LNCAP (cell line): ENCODE results near the gene PLIN3.
A peak's percentile ranks its signal among the peaks of the same experiment; 100 is the strongest.

Experiments used
- TF ChIP-seq, protein P1 (sequence below): fragments of 450-650 bp; IDR thresholded peaks from 2 replicates; pipeline ENCODE4 v1.5.1; 2017; ENCODE audit warnings: mild to moderate bottlenecking

PLIN3 gene, protein sequence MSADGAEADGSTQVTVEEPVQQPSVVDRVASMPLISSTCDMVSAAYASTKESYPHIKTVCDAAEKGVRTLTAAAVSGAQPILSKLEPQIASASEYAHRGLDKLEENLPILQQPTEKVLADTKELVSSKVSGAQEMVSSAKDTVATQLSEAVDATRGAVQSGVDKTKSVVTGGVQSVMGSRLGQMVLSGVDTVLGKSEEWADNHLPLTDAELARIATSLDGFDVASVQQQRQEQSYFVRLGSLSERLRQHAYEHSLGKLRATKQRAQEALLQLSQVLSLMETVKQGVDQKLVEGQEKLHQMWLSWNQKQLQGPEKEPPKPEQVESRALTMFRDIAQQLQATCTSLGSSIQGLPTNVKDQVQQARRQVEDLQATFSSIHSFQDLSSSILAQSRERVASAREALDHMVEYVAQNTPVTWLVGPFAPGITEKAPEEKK

DNA sequence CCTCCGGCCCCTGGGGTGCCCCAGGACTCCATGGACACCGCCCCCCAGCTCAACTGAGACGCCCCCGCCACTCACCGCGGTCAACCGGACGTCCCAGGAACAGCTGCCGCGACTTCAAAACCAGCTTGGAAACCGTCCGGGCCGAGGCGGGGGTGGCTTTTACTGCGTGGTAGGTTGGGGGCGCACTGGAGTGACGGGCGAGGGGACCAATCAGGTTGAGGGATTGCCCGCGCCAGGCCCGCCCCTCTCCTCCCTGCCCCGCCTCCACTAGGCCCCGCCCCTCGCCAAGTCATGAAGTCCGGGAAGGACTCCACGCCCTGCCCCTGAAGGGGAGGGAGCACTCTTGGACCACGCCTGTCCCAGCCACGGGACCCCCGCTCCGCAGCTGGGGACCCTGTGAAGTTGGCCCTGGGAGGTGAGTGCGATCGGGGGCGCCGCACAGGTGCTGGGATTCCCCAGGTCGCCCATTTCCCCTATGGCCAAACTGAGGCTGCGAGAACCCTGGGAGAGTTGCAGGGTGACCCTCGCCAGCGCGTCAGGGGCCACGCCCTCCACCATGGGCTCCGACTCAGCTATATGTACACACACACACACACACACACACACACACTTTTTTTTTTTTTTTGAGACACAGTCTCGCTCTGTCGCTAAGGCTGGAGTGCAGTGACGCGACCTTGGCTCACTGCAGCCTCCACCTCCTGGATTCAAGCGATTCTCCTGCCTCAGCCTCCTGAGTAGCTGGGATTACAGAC is at the start of gene PLIN3:
Gene PLIN3, minus strand, starts transcription at position 134 of the 752 bp plus-strand sequence. CDS start 6,273 bp downstream, outside the sequence.
- TF ChIP-seq, protein P1, sequence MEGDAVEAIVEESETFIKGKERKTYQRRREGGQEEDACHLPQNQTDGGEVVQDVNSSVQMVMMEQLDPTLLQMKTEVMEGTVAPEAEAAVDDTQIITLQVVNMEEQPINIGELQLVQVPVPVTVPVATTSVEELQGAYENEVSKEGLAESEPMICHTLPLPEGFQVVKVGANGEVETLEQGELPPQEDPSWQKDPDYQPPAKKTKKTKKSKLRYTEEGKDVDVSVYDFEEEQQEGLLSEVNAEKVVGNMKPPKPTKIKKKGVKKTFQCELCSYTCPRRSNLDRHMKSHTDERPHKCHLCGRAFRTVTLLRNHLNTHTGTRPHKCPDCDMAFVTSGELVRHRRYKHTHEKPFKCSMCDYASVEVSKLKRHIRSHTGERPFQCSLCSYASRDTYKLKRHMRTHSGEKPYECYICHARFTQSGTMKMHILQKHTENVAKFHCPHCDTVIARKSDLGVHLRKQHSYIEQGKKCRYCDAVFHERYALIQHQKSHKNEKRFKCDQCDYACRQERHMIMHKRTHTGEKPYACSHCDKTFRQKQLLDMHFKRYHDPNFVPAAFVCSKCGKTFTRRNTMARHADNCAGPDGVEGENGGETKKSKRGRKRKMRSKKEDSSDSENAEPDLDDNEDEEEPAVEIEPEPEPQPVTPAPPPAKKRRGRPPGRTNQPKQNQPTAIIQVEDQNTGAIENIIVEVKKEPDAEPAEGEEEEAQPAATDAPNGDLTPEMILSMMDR = no peak

DNA sequence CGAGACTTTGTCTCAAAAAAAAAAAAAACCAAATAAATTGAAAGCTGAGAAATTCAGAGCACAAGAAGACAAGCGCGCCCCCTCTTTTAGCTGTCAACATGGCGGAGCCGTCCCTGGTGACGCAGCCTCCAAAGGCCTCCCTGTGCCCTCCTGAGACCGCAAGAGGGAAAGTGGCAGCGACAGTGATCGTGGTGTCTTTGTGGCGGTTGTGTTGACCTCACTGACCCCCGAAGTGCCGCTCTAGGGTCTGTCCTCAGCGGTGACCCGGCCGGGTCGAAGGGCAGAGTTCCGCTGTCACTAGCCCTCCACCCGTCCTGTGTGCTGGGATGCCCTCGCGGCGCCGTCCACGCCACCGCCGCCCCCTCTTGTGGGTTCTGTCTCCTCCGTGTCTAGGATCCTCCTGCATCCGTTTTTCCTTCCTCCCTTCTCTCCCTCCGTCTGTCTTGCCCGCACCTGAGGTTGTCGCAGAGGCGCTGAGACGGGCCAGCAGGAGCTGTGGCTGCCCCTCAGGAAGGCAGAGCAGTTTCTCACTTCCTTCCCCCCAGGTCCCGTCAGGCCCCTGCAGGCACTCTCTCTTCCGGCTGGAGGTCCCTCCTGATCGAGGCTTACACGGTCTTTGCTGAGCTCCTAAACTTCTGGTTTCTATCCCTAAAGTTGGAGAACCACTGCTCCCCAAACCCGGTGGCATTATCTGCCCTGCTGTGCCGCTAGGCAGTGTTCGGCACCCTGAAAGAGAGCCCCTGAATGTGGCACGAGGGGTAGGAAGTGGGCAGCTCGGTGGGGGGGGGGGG is 49.0 kb upstream of the PLIN3 start:
- TF ChIP-seq, protein P1 = no peak

DNA sequence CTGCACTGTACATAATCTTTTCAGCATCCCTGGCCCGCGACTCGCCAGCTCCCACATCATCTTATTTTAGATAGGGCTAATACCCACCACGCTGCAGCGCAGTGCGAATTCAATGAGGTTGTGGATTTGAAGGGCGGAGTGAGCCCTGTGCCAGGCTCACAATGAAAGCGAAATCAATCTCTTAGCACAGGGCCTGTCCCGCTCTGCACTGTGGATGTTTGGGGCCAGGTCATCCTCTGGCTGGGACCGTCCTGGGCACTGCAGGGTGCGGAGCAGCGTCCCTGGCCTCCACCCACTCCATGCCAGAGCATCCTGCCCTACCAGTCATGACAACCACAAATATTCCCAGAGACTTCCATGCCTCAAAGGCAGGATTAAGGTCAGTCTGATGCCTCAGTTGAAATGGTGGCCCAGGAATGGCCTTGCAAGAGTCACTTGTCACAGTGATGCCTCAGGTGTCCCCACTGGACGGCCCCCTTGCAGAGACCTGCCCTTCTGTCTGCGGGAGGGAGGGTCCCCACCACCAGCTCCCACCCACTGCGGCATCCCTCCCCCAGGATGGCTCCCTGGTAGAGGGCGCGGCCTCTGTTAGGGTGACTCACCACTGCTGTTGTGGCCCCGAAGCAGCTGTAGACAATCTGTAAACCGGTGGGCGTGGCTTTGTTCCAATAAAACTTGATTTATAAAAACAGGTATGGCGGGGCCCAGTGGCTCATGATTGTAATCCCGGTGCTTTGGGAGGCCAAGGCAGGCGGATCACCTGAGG is 47.5 kb upstream of the PLIN3 start:
- TF ChIP-seq, protein P1 = no peak

DNA sequence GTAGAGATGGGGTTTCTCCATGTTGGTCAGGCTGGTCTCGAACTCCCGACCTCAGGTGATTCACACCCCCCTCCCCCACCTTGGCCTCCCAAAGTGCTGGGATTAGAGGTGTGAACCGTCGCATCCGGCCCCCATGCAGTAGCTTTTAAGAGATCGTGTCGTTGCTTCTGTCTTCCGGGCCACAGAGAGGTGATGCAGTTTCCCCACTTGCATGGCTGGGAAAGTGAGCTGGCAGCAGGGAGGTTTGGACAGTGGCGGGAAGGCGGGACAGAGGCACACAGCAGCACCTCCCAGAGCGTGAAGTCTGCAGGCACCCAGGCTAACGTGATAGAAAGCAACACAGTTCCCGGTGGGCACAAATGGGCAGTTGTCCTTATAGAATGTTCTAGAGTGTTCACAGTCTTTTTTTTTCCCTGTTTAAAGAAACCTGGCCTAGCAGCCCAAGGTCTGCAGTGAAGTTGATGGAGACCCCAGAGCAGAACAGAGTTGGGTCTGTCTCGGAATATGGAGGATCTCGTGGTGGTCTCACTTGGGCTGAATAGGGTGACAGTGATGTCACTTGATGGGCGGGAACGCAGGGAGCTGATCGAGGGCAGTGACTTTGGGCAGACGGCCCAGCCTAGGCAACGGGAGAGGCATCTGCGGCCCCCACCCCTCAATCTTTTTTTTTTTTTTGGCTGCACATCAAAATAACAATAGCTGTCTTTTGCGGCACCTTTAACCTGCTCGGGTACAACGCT is 46.7 kb upstream of the PLIN3 start:
- TF ChIP-seq, protein P1 = no peak

DNA sequence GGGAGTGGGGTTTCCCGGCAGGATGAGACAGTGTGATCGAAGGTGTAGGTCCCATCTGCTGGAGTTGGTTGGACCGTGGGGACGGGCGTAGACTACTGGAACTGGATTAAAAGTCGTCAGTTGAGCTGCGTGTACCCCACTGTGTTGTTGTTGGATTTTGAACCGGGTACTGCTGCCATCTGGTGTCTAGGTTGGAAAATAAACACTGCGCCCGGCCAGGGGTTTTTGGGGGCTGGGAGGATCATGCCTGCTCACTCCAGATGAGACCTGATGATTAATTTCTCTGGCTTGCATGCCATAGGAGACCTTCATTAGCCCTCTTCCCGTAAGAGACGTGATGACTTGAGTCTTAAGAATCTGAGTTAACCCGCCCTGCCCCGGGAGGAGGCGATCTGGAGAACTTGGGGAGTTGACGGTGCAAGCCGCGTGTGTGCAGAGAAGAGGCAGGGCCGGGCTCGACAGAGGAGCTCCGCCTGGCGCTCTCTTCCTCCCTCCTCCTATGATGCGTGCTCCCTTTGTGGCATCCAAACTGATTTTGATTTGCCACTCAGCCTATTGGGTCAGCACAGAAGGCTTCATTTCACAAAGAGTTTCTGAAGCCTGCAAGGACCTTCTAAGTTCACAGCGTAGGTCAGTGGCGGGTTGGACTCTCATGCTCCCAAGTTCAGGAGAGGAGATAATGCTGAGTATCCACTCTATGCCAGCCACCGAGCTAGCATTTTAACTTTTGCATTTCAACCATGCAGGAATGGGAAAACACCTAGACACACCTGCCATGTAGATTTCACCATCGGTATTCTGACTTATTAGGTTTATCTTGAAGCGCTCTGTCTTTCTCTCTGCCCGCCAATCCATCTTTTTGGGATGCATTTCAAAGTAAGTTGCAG is 44.6 kb upstream of the PLIN3 start:
- TF ChIP-seq, protein P1 = peak; percentile 60

DNA sequence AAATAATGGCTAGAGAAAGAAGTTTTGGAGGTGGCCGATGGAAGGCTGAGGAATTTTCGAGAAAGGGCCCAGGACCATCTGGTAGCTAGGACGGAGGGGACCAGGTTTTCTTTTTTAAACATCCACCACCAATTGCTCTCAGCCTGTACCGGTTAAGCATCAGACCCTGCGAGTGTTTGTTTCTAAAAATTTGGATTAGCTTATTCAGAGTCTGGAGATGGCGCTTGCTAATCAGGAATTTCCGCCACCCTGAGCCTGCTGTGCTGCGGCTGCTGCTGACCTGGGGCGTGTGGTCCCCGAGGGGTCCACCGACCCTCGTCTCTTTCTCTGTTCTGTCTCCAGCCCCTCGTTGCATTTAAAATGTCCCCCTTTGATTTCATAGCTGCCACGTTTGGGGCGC is 43.8 kb upstream of the PLIN3 start:
- TF ChIP-seq, protein P1 = no peak
